Measurements from ENCODE around the gene PCDHA8. TPM values are rescaled to one million over a fixed set of nuclear protein-coding genes. Genes with fewer than 3 reads are reported as not detected.
"Not testable (repeated sequence)": the region's sequence is repeated elsewhere in the genome, so short reads cannot be mapped to it uniquely, and the experiment has no call there.

PCDHA8 gene
- total and polyA plus RNA-seq, 4 experiments from 2014 or later, result not detected

- DNase-seq; H3K9me3 ChIP-seq (ENCODE audit: control insufficient read depth in 1 of 2, low read length in 2 of 2); H3K4me3 Mint-ChIP-seq; H3K27ac ChIP-seq (ENCODE audit: low read depth, low read length); CTCF ChIA-PET (ENCODE audit: partially characterized antibody); intact Hi-C loops (cut with micrococcal nuclease); H3K36me3 ChIP-seq (ENCODE audit: insufficient read depth, low read length); H3K4me1 Mint-ChIP-seq; H3K36me3 Mint-ChIP-seq; H3K27me3 ChIP-seq (ENCODE audit: insufficient read depth, low read length); H3K27ac Mint-ChIP-seq; H3K4me1 ChIP-seq (ENCODE audit: insufficient read depth, low read length); POLR2A ChIA-PET (ENCODE audit: partially characterized antibody); H3K4me3 ChIP-seq (ENCODE audit: low read length in 2 of 2): not testable (repeated sequence)
- peaks cover 3 to 66% (median 46%) of the 10 kb centered on the region in 8 donors for H3K9me3 Mint-ChIP-seq
- H3K27me3 Mint-ChIP-seq, result peaks cover 18 to 21% of the 10 kb centered on the region in 2 donors
Measured at GRCh38 chr5:140829511-140830501, 11.2 kb upstream of the PCDHA8 start.

GRCh38 chr5:140833993-140834392 is 7.0 kb upstream of the PCDHA8 start, which contains the start of gene PCDHA7:
TSS of gene PCDHA7 (plus strand) at chr5:140834269. CDS start at chr5:140834384, 115 bp downstream.
- ChIA-PET CTCF (ENCODE audit: partially characterized antibody) (no interaction called here), POLR2A (ENCODE audit: partially characterized antibody) (no interaction called here)
- no peaks in the 10 kb centered on the region for H3K9me3 ChIP-seq (ENCODE audit: control insufficient read depth in 1 of 2, low read length in 2 of 2)
- no peak for DNase-seq
- intact Hi-C loops (cut with micrococcal nuclease), result no loop called here
- Mint-ChIP-seq H3K4me3 (peak within 1 kb of the TSS in 1 of 8 donors; percentile 18), H3K36me3 (peaks cover 3 to 4% of the 10 kb centered on the region in 2 donors), H3K4me1 (peaks cover 0 to 3% (median 0%) of the 10 kb centered on the region in 4 donors), H3K27me3 (peaks cover 9 to 15% of the 10 kb centered on the region in 2 donors), H3K9me3 (peaks cover 0 to 46% (median 31%) of the 10 kb centered on the region in 8 donors), H3K27ac (no peak within 1 kb of the TSS)
- H3K27me3 ChIP-seq (ENCODE audit: insufficient read depth, low read length), result no peaks in the 10 kb centered on the region
- H3K4me3 ChIP-seq (ENCODE audit: low read length in 2 of 2), result no peak within 1 kb of the TSS
- no peaks in the 10 kb centered on the region for H3K4me1 ChIP-seq (ENCODE audit: insufficient read depth, low read length)
- no peak within 1 kb of the TSS for H3K27ac ChIP-seq (ENCODE audit: low read depth, low read length)
- H3K36me3 ChIP-seq (ENCODE audit: insufficient read depth, low read length), result no peaks in the 10 kb centered on the region

GRCh38 chr5:140834439-140835008 is 6.5 kb upstream of the PCDHA8 start:
- DNase-seq; H3K27me3 ChIP-seq (ENCODE audit: insufficient read depth, low read length); POLR2A ChIA-PET (ENCODE audit: partially characterized antibody); H3K4me1 ChIP-seq (ENCODE audit: insufficient read depth, low read length); H3K27ac ChIP-seq (ENCODE audit: low read depth, low read length); H3K36me3 ChIP-seq (ENCODE audit: insufficient read depth, low read length); H3K4me3 Mint-ChIP-seq; H3K36me3 Mint-ChIP-seq; H3K4me3 ChIP-seq (ENCODE audit: low read length in 2 of 2); H3K9me3 ChIP-seq (ENCODE audit: control insufficient read depth in 1 of 2, low read length in 2 of 2); H3K4me1 Mint-ChIP-seq; H3K27ac Mint-ChIP-seq; intact Hi-C loops (cut with micrococcal nuclease); CTCF ChIA-PET (ENCODE audit: partially characterized antibody): not testable (repeated sequence)
- Mint-ChIP-seq H3K9me3 (peaks cover 0 to 45% (median 30%) of the 10 kb centered on the region in 8 donors), H3K27me3 (peaks cover 9 to 15% of the 10 kb centered on the region in 2 donors)

- Histone ChIP-seq H3K4me1 (ENCODE audit: insufficient read depth, low read length) (no peaks in the 10 kb centered on the region), H3K9me3 (ENCODE audit: control insufficient read depth in 1 of 2, low read length in 2 of 2) (no peaks in the 10 kb centered on the region), H3K27me3 (ENCODE audit: insufficient read depth, low read length) (no peaks in the 10 kb centered on the region), H3K27ac (ENCODE audit: low read depth, low read length) (no peak overlapping the region), H3K36me3 (ENCODE audit: insufficient read depth, low read length) (no peaks in the 10 kb centered on the region), H3K4me3 (ENCODE audit: low read length in 2 of 2) (no peak overlapping the region)
- ChIA-PET CTCF (ENCODE audit: partially characterized antibody) (no interaction called here), POLR2A (ENCODE audit: partially characterized antibody) (no interaction called here)
- Mint-ChIP-seq H3K4me1 (peaks cover 0 to 3% (median 0%) of the 10 kb centered on the region in 4 donors), H3K4me3 (no peak overlapping the region), H3K36me3 (peaks cover 1 to 4% of the 10 kb centered on the region in 2 donors), H3K27ac (no peak overlapping the region), H3K27me3 (peaks cover 15 to 16% of the 10 kb centered on the region in 2 donors), H3K9me3 (peaks cover 0 to 49% (median 35%) of the 10 kb centered on the region in 8 donors)
- intact Hi-C loops (cut with micrococcal nuclease), result no loop called here
- DNase-seq, result no peak
Measured at GRCh38 chr5:140835622-140836510, 5.1 kb upstream of the PCDHA8 start.

GRCh38 chr5:140842798-140843733 is 2.1 kb downstream of the PCDHA8 start:
- Histone ChIP-seq H3K36me3 (ENCODE audit: insufficient read depth, low read length) (no peaks in the 10 kb centered on the region), H3K27me3 (ENCODE audit: insufficient read depth, low read length) (no peaks in the 10 kb centered on the region), H3K4me3 (ENCODE audit: low read length in 2 of 2) (no peak overlapping the region), H3K9me3 (ENCODE audit: control insufficient read depth in 1 of 2, low read length in 2 of 2) (no peaks in the 10 kb centered on the region), H3K4me1 (ENCODE audit: insufficient read depth, low read length) (no peaks in the 10 kb centered on the region), H3K27ac (ENCODE audit: low read depth, low read length) (no peak overlapping the region)
- peaks cover 0 to 3% of the 10 kb centered on the region in 2 donors for H3K36me3 Mint-ChIP-seq
- intact Hi-C loops (cut with micrococcal nuclease), result no loop called here
- ChIA-PET CTCF (ENCODE audit: partially characterized antibody) (no interaction called here), POLR2A (ENCODE audit: partially characterized antibody) (no interaction called here)
- no peak overlapping the region for H3K27ac Mint-ChIP-seq
- DNase-seq, result no peak
- no peak overlapping the region for H3K4me3 Mint-ChIP-seq
- no peaks in the 10 kb centered on the region for H3K4me1 Mint-ChIP-seq
- peaks cover 13 to 18% of the 10 kb centered on the region in 2 donors for H3K27me3 Mint-ChIP-seq
- peaks cover 3 to 44% (median 23%) of the 10 kb centered on the region in 8 donors for H3K9me3 Mint-ChIP-seq

GRCh38 chr5:140848139-140849102 is 7.4 kb downstream of the PCDHA8 start, which contains the start of gene PCDHA9:
TSS of gene PCDHA9 (plus strand) at chr5:140848382. CDS start at chr5:140848496, 114 bp downstream.
- peaks cover 5 to 35% (median 7%) of the 10 kb centered on the region in 8 donors for H3K9me3 Mint-ChIP-seq
- H3K4me3 Mint-ChIP-seq; CTCF ChIA-PET (ENCODE audit: partially characterized antibody); H3K4me3 ChIP-seq (ENCODE audit: low read length in 2 of 2); H3K27me3 ChIP-seq (ENCODE audit: insufficient read depth, low read length); POLR2A ChIA-PET (ENCODE audit: partially characterized antibody); DNase-seq; intact Hi-C loops (cut with micrococcal nuclease); H3K4me1 ChIP-seq (ENCODE audit: insufficient read depth, low read length); H3K4me1 Mint-ChIP-seq; H3K36me3 ChIP-seq (ENCODE audit: insufficient read depth, low read length); H3K36me3 Mint-ChIP-seq; H3K27ac ChIP-seq (ENCODE audit: low read depth, low read length); H3K9me3 ChIP-seq (ENCODE audit: control insufficient read depth in 1 of 2, low read length in 2 of 2): not testable (repeated sequence)
- peaks cover 12 to 17% of the 10 kb centered on the region in 2 donors for H3K27me3 Mint-ChIP-seq
- peak within 1 kb of the TSS in 1 of 7 donors; percentile 48 for H3K27ac Mint-ChIP-seq
